H1 (cell line): ENCODE results near the gene POFUT2. TPM values are rescaled to one million over a fixed set of nuclear protein-coding genes. Genes with fewer than 3 reads are reported as not detected.

Experiments used
- BCL11A ChIP-seq, 2 experiments: IDR thresholded peaks; one replicate each; pipeline ENCODE4 v1.6.1; 2011; ENCODE audit warnings: low read depth in 2 of 2, low read length in 2 of 2, mild to moderate bottlenecking in 2 of 2
- GABPA ChIP-seq: IDR thresholded peaks from 2 replicates; pipeline ENCODE4 v1.6.1; 2011; ENCODE audit warnings: mild to moderate bottlenecking, low read length, moderate library complexity, borderline replicate concordance; ENCODE audit not compliant: insufficient read depth
- KDM1A ChIP-seq: fragments of 200-600, 300-600 bp; sonication (generic); IDR thresholded peaks from 2 replicates; pipeline ENCODE4 v1.7.1; 2016; ENCODE audit warnings: mild to moderate bottlenecking, low read length, borderline replicate concordance
- POLR2AphosphoS5 ChIP-seq: IDR thresholded peaks from 2 replicates; pipeline ENCODE4 v1.6.1; 2011; ENCODE audit warnings: low read depth, low read length
- POU5F1 ChIP-seq: IDR thresholded peaks from 2 replicates; pipeline ENCODE4 v1.6.1; 2011; ENCODE audit warnings: low read depth, mild to moderate bottlenecking, low read length, moderate library complexity
- SIN3A ChIP-seq, 2 experiments: IDR thresholded peaks in 1 of 2; conservative IDR thresholded peaks in 1 of 2; 2 replicates each; pipeline ENCODE4 v1.6.1; 2011 to 2012; ENCODE audit warnings: low read length in 2 of 2, improper control_type of control experiment in 1 of 2, low read depth in 1 of 2, mild to moderate bottlenecking in 1 of 2
- SIX5 ChIP-seq: IDR thresholded peaks from 2 replicates; pipeline ENCODE4 v1.6.1; 2011; ENCODE audit warnings: mild to moderate bottlenecking, low read depth, low read length
- polyA plus RNA-seq, 7 experiments: library from polyadenylated mRNA; depleted of rRNA in 3 of 7; stranded (reverse) in 5 of 7; unstranded in 2 of 7; fragments of >200 nt in 5 of 7; fragments of 200-250 nt in 2 of 7; gene quantifications; 1 replicate in 5 of 7; 2 replicates in 1 of 7; 4 replicates in 1 of 7; pipeline versions ENCODE4 v1.2.1 to v1.2.3, GENCODE V29; 2011 to 2013; ENCODE audit warnings: missing spikeins in 2 of 7, mixed read lengths in 2 of 7
- total RNA-seq: library from RNA; stranded (reverse); fragmentation: NEBNext Ultra II Directional; extraction: Animal tissue kit (Norgen Biotek cat#: 25700); gene quantifications from 2 replicates; pipeline ENCODE4 v1.2.1, GENCODE V29; 2021
- TF ChIP-seq, protein P1 (sequence below): IDR thresholded peaks from 2 replicates; pipeline ENCODE4 v1.6.1; 2012; ENCODE audit warnings: inconsistent platforms

The POFUT2 gene
- total and polyA plus RNA-seq, 2 of the 8 experiments (the other 6 are each of a cell fraction or from before 2014, with no cell fraction given), result 13.7 to 32.1 TPM

DNA sequence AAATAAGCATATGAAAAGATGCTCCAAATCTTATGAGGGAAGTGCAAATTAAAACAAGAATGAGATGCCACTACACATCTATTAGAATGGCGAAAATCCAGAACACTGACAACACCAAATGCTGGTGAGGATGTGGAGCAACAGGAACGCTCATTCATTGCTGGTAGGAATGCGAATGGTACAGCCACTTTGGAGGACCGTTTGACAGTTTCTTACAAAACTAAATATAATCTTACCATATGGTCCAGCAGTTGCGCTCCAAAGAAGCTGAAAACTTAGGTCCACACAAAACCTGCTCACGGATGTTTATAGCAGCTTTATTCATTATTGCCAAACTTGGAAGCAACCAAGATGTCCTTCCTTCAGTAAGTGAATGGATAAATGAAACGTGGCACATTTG, 50.3 kb downstream of the POFUT2 start (continued):
- TF ChIP-seq GABPA (no peak), BCL11A (IDR thresholded peaks at IDR 0.05; ENCODE audit: low read depth in 2 of 2, low read length in 2 of 2) (no peak), SIN3A (conservative IDR thresholded peaks at IDR 0.05 in 1 of 2, IDR thresholded peaks at IDR 0.05 in 1 of 2; ENCODE audit: low read depth in 1 of 2, low read length in 2 of 2) (no peak), POU5F1 (no peak), POLR2AphosphoS5 (no peak), KDM1A (no peak), SIX5 (no peak)
- TF ChIP-seq, protein P1, sequence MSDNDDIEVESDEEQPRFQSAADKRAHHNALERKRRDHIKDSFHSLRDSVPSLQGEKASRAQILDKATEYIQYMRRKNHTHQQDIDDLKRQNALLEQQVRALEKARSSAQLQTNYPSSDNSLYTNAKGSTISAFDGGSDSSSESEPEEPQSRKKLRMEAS, result no peak
- TF ChIP-seq, all 59 proteins: peak for 0
